Duodenal mucosa (tissue), 2 donors: ENCODE data around the gene REV3L.
"Not testable (repeated sequence)": the region's sequence is repeated elsewhere in the genome, so short reads cannot be mapped to it uniquely, and the experiment has no call there.

Experiments
- H3K27ac ChIP-seq: one replicate; pipeline ENCODE4 v1.7.0; 2013; ENCODE audit warnings: low read depth, low read length
- H3K27me3 ChIP-seq, 2 donors: one replicate each; pipeline ENCODE4 v1.7.0; 2013; ENCODE audit warnings: low read length in 2 of 2, control low read depth in 1 of 2; ENCODE audit not compliant: insufficient read depth in 2 of 2, control insufficient read depth in 1 of 2
- H3K36me3 ChIP-seq, 2 donors: one replicate each; pipeline ENCODE4 v1.7.0; 2013; ENCODE audit warnings: low read length in 2 of 2, control low read depth in 1 of 2; ENCODE audit not compliant: insufficient read depth in 2 of 2, control insufficient read depth in 1 of 2
- H3K4me1 ChIP-seq, 2 donors: one replicate each; pipeline ENCODE4 v1.7.0; 2013; ENCODE audit warnings: low read length in 2 of 2, control low read depth in 1 of 2; ENCODE audit not compliant: insufficient read depth in 2 of 2, control insufficient read depth in 1 of 2
- H3K4me3 ChIP-seq, 2 donors: one replicate each; pipeline ENCODE4 v1.7.0; 2013; ENCODE audit warnings: low read length in 2 of 2, low read depth in 1 of 2
- H3K9ac ChIP-seq, 2 donors: one replicate each; pipeline ENCODE4 v1.7.0; 2013; ENCODE audit warnings: low read length in 2 of 2, low read depth in 1 of 2
- H3K9me3 ChIP-seq, 2 donors: one replicate each; pipeline ENCODE4 v1.7.0; 2013; ENCODE audit warnings: low read length in 2 of 2, control low read depth in 1 of 2; ENCODE audit not compliant: control insufficient read depth in 1 of 2

Gene REV3L

GRCh38 chr6:111326563-111326962 lies 156.5 kb downstream of the REV3L start:
- H3K36me3 ChIP-seq: peaks cover 26 to 48% of the 10 kb centered on the region in 2 donors
- no peak overlapping the region for H3K27ac ChIP-seq
- H3K4me3 ChIP-seq: no peak overlapping the region
- no peaks in the 10 kb centered on the region for H3K4me1 ChIP-seq
- no peaks in the 10 kb centered on the region for H3K27me3 ChIP-seq
- no peak overlapping the region for H3K9ac ChIP-seq
- H3K9me3 ChIP-seq: no peaks in the 10 kb centered on the region

GRCh38 chr6:111322145-111322544 lies 160.9 kb downstream of the REV3L start:
- Histone ChIP-seq H3K9me3 (no peaks in the 10 kb centered on the region), H3K27ac (no peak overlapping the region), H3K4me3 (no peak overlapping the region), H3K36me3 (peaks cover 16 to 41% of the 10 kb centered on the region in 2 donors), H3K27me3 (no peaks in the 10 kb centered on the region), H3K9ac (no peak overlapping the region), H3K4me1 (no peaks in the 10 kb centered on the region)

GRCh38 chr6:111307950-111308349 lies 175.1 kb downstream of the REV3L start:
- not testable (repeated sequence) for H3K9me3 ChIP-seq, H3K27ac ChIP-seq, H3K4me3 ChIP-seq, H3K4me1 ChIP-seq, H3K27me3 ChIP-seq, H3K9ac ChIP-seq
- H3K36me3 ChIP-seq: peaks cover 16 to 36% of the 10 kb centered on the region in 2 donors

GRCh38 chr6:111307275-111307858 lies 175.7 kb downstream of the REV3L start:
- Histone ChIP-seq H3K36me3 (peaks cover 16 to 36% of the 10 kb centered on the region in 2 donors), H3K9me3 (no peaks in the 10 kb centered on the region), H3K27me3 (no peaks in the 10 kb centered on the region), H3K9ac (no peak overlapping the region), H3K4me3 (no peak overlapping the region), H3K4me1 (no peaks in the 10 kb centered on the region), H3K27ac (no peak overlapping the region)

- no peak overlapping the region for H3K27ac ChIP-seq
- peaks cover 0 to 5% of the 10 kb centered on the region in 2 donors for H3K4me1 ChIP-seq
- H3K36me3 ChIP-seq: peaks cover 16 to 36% of the 10 kb centered on the region in 2 donors
- H3K27me3 ChIP-seq: no peaks in the 10 kb centered on the region
- H3K4me3 ChIP-seq: no peak overlapping the region
- no peaks in the 10 kb centered on the region for H3K9me3 ChIP-seq
- H3K9ac ChIP-seq: no peak overlapping the region
Observed at GRCh38 chr6:111306104-111306888, 176.7 kb downstream of the REV3L start.

GRCh38 chr6:111301946-111302345 lies 181.1 kb downstream of the REV3L start:
- Histone ChIP-seq H3K4me1 (peaks cover 0 to 5% of the 10 kb centered on the region in 2 donors), H3K9me3 (no peaks in the 10 kb centered on the region), H3K27ac (no peak overlapping the region), H3K36me3 (peaks cover 13 to 15% of the 10 kb centered on the region in 2 donors), H3K4me3 (no peak overlapping the region), H3K27me3 (no peaks in the 10 kb centered on the region), H3K9ac (no peak overlapping the region)

- not testable (repeated sequence) for H3K9me3 ChIP-seq, H3K4me1 ChIP-seq, H3K27me3 ChIP-seq, H3K9ac ChIP-seq, H3K27ac ChIP-seq, H3K4me3 ChIP-seq
- H3K36me3 ChIP-seq: peaks cover 13% of the 10 kb centered on the region in 2 donors
Observed at GRCh38 chr6:111300938-111301800, 181.8 kb downstream of the REV3L start.

GRCh38 chr6:111297776-111298175 lies 185.2 kb downstream of the REV3L start:
- no peak overlapping the region for H3K9ac ChIP-seq
- no peak overlapping the region for H3K4me3 ChIP-seq
- no peaks in the 10 kb centered on the region for H3K27me3 ChIP-seq
- H3K4me1 ChIP-seq: peaks cover 13 to 17% of the 10 kb centered on the region in 2 donors
- H3K9me3 ChIP-seq: no peaks in the 10 kb centered on the region
- peaks cover 10 to 17% of the 10 kb centered on the region in 2 donors for H3K36me3 ChIP-seq
- no peak overlapping the region for H3K27ac ChIP-seq

- peaks cover under 1 to 10% of the 10 kb centered on the region in 2 donors for H3K36me3 ChIP-seq
- H3K27ac ChIP-seq: no peak overlapping the region
- H3K27me3 ChIP-seq: no peaks in the 10 kb centered on the region
- no peaks in the 10 kb centered on the region for H3K9me3 ChIP-seq
- no peak overlapping the region for H3K4me3 ChIP-seq
- H3K9ac ChIP-seq: no peak overlapping the region
- H3K4me1 ChIP-seq: peaks cover 27 to 36% of the 10 kb centered on the region in 2 donors
Observed at GRCh38 chr6:111294374-111294967, 188.5 kb downstream of the REV3L start.
